Smooth muscle cell (in vitro differentiated cells): Measurements from ENCODE around the gene BTAF1. TPM values are rescaled to one million over a fixed set of nuclear protein-coding genes. Genes with fewer than 3 reads are reported as not detected.

Experiments used
- DNase-seq: peaks from one replicate; lab custom pipeline; 2025; ENCODE audit not compliant: unreplicated experiment; lab: John Stamatoyannopoulos, UW
- H2AFZ ChIP-seq: fragments of 200-600 bp; sonication (generic); 2 replicates; pipeline ENCODE4 v1.6.0; 2016; ENCODE audit warnings: antibody characterized with exemption, low read depth, mild to moderate bottlenecking
- H3F3A ChIP-seq: fragments of 200-600 bp; sonication (generic); 2 replicates; pipeline ENCODE4 v1.6.0; 2017; ENCODE audit warnings: antibody characterized with exemption, low read depth
- H3K27ac ChIP-seq: fragments of 200-600 bp; sonication (generic); 2 replicates; pipeline ENCODE4 v1.5.1; 2016; ENCODE audit warnings: low read depth, mild to moderate bottlenecking
- H3K27me3 ChIP-seq: fragments of 200-600 bp; sonication (generic); 2 replicates; pipeline ENCODE4 v1.6.1; 2016; ENCODE audit warnings: low read depth, mild to moderate bottlenecking
- H3K36me3 ChIP-seq: fragments of 200-600 bp; sonication (generic); 2 replicates; pipeline ENCODE4 v1.5.1; 2016; ENCODE audit warnings: low read depth
- H3K4me1 ChIP-seq: fragments of 200-600 bp; sonication (generic); 2 replicates; pipeline ENCODE4 v1.5.1; 2016; ENCODE audit warnings: low read depth
- H3K4me2 ChIP-seq: fragments of 200-600 bp; sonication (generic); 2 replicates; pipeline ENCODE4 v1.6.0; 2016; ENCODE audit warnings: mild to moderate bottlenecking
- H3K4me3 ChIP-seq: fragments of 200-600 bp; sonication (generic); 2 replicates; pipeline ENCODE4 v1.5.1; 2016; ENCODE audit warnings: mild to moderate bottlenecking
- H3K79me2 ChIP-seq: fragments of 200-600 bp; sonication (generic); 2 replicates; pipeline ENCODE4 v1.6.0; 2016; ENCODE audit warnings: low read depth, mild to moderate bottlenecking
- H3K9ac ChIP-seq: fragments of 200-600 bp; sonication (generic); 2 replicates; pipeline ENCODE4 v1.6.0; 2016; ENCODE audit warnings: low read depth
- H3K9me3 ChIP-seq: fragments of 200-600 bp; sonication (generic); replicated peaks from 2 replicates; pipeline ENCODE4 v1.5.1; 2016; ENCODE audit warnings: low read depth
- H4K20me1 ChIP-seq: fragments of 200-600 bp; sonication (generic); 2 replicates; pipeline ENCODE4 v1.6.0; 2016; ENCODE audit warnings: low read depth
- WGBS: methylation state at CpG from one replicate; pipeline ENCODE4 v1.1.7; 2016; ENCODE audit warnings: low lambda C conversion rate; 5-methylcytosine and 5-hydroxymethylcytosine counted together
- polyA plus RNA-seq: library from polyadenylated mRNA; unstranded; fragments of >200 nt; fragmentation: Nextera tagmentation; extraction: Ambion mirVana; gene quantifications from 2 replicates; pipeline ENCODE4 v1.2.1, GENCODE V29; 2016
- total RNA-seq: library from RNA; depleted of rRNA; stranded (reverse); fragments of >200 nt; gene quantifications from 2 replicates; pipeline ENCODE4 v1.2.3, GENCODE V29; 2014
- TF ChIP-seq, protein P1 (sequence below): fragments of 200-600 bp; sonication (generic); IDR thresholded peaks from 2 replicates; pipeline ENCODE4 v1.5.1; 2017; ENCODE audit warnings: borderline replicate concordance, mild to moderate bottlenecking, antibody characterized with exemption; ENCODE audit not compliant: insufficient read depth, poor library complexity, severe bottlenecking

The BTAF1 gene
- total and polyA plus RNA-seq, 2 experiments from 2014 or later, result 13.2 to 47.3 TPM

DNA sequence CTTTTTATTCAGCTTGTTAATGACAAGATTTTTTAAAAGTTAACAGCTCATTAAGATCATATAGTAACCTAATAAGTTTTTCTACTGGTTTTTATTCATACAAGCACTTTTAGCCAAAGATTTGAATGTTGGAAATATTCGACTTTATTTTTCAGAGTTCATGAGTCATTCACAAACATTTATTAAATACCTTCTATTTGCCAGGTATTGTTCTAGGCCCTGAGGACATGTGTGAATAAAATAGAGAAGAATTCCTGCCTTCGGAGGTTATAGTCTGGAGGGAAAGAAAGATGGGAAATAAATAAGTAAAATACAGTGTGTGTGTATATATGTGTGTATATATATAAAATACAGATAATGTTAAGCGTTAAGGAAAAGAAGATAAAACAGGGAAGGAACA, 31.5 kb downstream of the BTAF1 start:
- Histone ChIP-seq H3F3A (no peaks in the 10 kb centered on the region), H3K4me1 (no peaks in the 10 kb centered on the region), H3K4me2 (no peak overlapping the region), H3K4me3 (no peak overlapping the region), H3K9ac (no peak overlapping the region), H3K9me3 (no peaks in the 10 kb centered on the region), H4K20me1 (peaks cover 25% of the 10 kb centered on the region), H3K79me2 (no peaks in the 10 kb centered on the region), H2AFZ (no peak overlapping the region), H3K27ac (no peak overlapping the region), H3K27me3 (no peaks in the 10 kb centered on the region), H3K36me3 (peaks cover 22% of the 10 kb centered on the region)
- TF ChIP-seq, protein P1, sequence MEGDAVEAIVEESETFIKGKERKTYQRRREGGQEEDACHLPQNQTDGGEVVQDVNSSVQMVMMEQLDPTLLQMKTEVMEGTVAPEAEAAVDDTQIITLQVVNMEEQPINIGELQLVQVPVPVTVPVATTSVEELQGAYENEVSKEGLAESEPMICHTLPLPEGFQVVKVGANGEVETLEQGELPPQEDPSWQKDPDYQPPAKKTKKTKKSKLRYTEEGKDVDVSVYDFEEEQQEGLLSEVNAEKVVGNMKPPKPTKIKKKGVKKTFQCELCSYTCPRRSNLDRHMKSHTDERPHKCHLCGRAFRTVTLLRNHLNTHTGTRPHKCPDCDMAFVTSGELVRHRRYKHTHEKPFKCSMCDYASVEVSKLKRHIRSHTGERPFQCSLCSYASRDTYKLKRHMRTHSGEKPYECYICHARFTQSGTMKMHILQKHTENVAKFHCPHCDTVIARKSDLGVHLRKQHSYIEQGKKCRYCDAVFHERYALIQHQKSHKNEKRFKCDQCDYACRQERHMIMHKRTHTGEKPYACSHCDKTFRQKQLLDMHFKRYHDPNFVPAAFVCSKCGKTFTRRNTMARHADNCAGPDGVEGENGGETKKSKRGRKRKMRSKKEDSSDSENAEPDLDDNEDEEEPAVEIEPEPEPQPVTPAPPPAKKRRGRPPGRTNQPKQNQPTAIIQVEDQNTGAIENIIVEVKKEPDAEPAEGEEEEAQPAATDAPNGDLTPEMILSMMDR, result no peak
- DNase-seq, result no peak
- WGBS, result 81% methylated on average over 3 of the region's 3 CpGs

- Histone ChIP-seq H3K4me2 (no peak overlapping the region), H3K36me3 (peaks cover 30% of the 10 kb centered on the region), H4K20me1 (peaks cover 16% of the 10 kb centered on the region), H3K79me2 (no peaks in the 10 kb centered on the region), H3K9me3 (no peaks in the 10 kb centered on the region), H3K4me3 (no peak overlapping the region), H3K27me3 (no peaks in the 10 kb centered on the region), H3K27ac (no peak overlapping the region), H3K4me1 (no peaks in the 10 kb centered on the region), H2AFZ (no peak overlapping the region), H3K9ac (no peak overlapping the region), H3F3A (no peaks in the 10 kb centered on the region)
- DNase-seq, result no peak
- 100% methylated on average over 1 of the region's 1 CpG for WGBS
- TF ChIP-seq, protein P1, result no peak
These were observed 33.5 kb downstream of the BTAF1 start for GRCh38 chr10:91957091-91957490.

DNA sequence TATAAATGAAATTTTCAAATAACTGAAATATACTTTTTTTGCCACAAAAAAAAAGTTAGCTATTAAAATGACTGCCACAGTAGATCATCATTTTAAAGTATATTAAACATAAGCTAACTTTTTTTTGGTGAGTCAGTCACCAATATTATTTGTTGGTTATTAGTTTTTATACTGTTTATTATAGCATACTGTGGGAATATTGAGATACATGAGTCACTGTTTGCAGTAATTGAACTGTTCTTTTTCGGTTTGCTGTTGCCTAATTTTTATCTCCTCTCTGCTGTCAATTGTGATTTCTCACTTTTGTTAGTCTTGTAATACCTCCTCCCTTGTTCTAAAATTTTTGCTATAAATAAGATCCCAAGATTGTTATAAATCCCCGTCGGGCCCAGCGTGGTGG, 45.7 kb downstream of the BTAF1 start:
- H3K4me3 ChIP-seq, result no peak overlapping the region
- peaks cover 19% of the 10 kb centered on the region for H3K36me3 ChIP-seq
- no peak overlapping the region for H3K9ac ChIP-seq
- no peaks in the 10 kb centered on the region for H3K9me3 ChIP-seq
- H3K27me3 ChIP-seq, result no peaks in the 10 kb centered on the region
- H2AFZ ChIP-seq, result no peak overlapping the region
- no peaks in the 10 kb centered on the region for H3F3A ChIP-seq
- no peak overlapping the region for H3K27ac ChIP-seq
- 97% methylated on average over 4 of the region's 4 CpGs for WGBS
- H4K20me1 ChIP-seq, result peaks cover 39% of the 10 kb centered on the region
- H3K4me2 ChIP-seq, result no peak overlapping the region
- H3K4me1 ChIP-seq, result no peaks in the 10 kb centered on the region
- no peak for DNase-seq
- TF ChIP-seq, protein P1, result no peak
- no peaks in the 10 kb centered on the region for H3K79me2 ChIP-seq

- no peak for DNase-seq
- no peak overlapping the region for H3K4me3 ChIP-seq
- no peaks in the 10 kb centered on the region for H3K9me3 ChIP-seq
- no peaks in the 10 kb centered on the region for H3K79me2 ChIP-seq
- H3K4me1 ChIP-seq, result no peaks in the 10 kb centered on the region
- H3K4me2 ChIP-seq, result no peak overlapping the region
- TF ChIP-seq, protein P1, result no peak
- no peak overlapping the region for H3K9ac ChIP-seq
- peaks cover 10% of the 10 kb centered on the region for H3K36me3 ChIP-seq
- H3F3A ChIP-seq, result no peaks in the 10 kb centered on the region
- WGBS, result 93% methylated on average over 2 of the region's 2 CpGs
- H3K27ac ChIP-seq, result peak overlapping the region; percentile 34
- peaks cover 26% of the 10 kb centered on the region for H4K20me1 ChIP-seq
- H3K27me3 ChIP-seq, result no peaks in the 10 kb centered on the region
- no peak overlapping the region for H2AFZ ChIP-seq
These were observed 51.4 kb downstream of the BTAF1 start for GRCh38 chr10:91974960-91975359.
